ENCODE measurements around the gene ANGPTL3.

ANGPTL3 gene

GRCh38 chr1:62628506-62628905, 31.2 kb downstream of the ANGPTL3 start:
- DNase-seq (ENCODE audit: low read depth): no peak

- no peak for DNase-seq (ENCODE audit: low read depth)
Observed at GRCh38 chr1:62637392-62638105, 40.2 kb downstream of the ANGPTL3 start.

- no peak for DNase-seq (ENCODE audit: low read depth)
Observed at GRCh38 chr1:62643283-62643682, 46.0 kb downstream of the ANGPTL3 start.

GRCh38 chr1:62652387-62652786, 55.1 kb downstream of the ANGPTL3 start:
- no peak for DNase-seq (ENCODE audit: low read depth)

- no peak for DNase-seq (ENCODE audit: low read depth)
Observed at GRCh38 chr1:62654744-62655143, 57.4 kb downstream of the ANGPTL3 start.
